Measurements from ENCODE around the gene RPL37A. TPM values are rescaled to one million over a fixed set of nuclear protein-coding genes. Genes with fewer than 3 reads are reported as not detected.

RPL37A gene
- total and polyA plus RNA-seq, 4 donors, result 2,015 to 4,048 (median 2,822) TPM

DNA sequence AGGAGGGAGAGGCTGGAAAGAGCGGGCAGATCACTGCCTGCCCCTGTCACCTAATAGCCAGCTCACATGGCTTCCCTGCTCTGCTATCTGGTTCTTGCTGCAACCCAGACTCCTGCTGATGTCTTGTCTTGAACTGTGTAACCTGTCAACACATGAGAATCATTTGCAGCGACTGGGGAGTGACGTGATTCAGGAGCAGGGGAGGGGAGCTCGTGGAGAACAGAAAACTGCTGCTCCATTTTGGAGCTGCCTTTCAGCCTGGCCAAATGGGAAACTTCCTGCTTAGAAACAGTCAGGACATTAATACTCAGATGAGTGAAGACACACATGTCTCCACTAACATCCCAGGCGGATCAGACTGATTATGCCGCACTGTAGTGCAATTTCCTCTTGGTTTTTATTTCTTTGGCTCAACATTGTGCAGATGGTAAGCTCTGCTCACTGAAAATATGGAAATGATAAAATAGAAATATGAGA is 38.1 kb downstream of the RPL37A start:
- no peaks in the 10 kb centered on the region for H3K9me3 ChIP-seq (ENCODE audit: control insufficient read depth in 4 of 4, insufficient read depth in 3 of 4, low read length in 3 of 4)
- no peaks in the 10 kb centered on the region for H3K36me3 ChIP-seq (ENCODE audit: control insufficient read depth in 4 of 4, insufficient read depth in 4 of 4, low read length in 4 of 4)
- WGBS, 2 donors, result 50 to 55% methylated on average over 6 of the region's 6 CpGs
- ATAC-seq (ENCODE audit: insufficient read depth, low FRiP score) (no peak), DNase-seq (peak in 2 of 3 donors; percentile 66 to 77)
- TF ChIP-seq, protein P1, sequence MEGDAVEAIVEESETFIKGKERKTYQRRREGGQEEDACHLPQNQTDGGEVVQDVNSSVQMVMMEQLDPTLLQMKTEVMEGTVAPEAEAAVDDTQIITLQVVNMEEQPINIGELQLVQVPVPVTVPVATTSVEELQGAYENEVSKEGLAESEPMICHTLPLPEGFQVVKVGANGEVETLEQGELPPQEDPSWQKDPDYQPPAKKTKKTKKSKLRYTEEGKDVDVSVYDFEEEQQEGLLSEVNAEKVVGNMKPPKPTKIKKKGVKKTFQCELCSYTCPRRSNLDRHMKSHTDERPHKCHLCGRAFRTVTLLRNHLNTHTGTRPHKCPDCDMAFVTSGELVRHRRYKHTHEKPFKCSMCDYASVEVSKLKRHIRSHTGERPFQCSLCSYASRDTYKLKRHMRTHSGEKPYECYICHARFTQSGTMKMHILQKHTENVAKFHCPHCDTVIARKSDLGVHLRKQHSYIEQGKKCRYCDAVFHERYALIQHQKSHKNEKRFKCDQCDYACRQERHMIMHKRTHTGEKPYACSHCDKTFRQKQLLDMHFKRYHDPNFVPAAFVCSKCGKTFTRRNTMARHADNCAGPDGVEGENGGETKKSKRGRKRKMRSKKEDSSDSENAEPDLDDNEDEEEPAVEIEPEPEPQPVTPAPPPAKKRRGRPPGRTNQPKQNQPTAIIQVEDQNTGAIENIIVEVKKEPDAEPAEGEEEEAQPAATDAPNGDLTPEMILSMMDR (IDR thresholded peaks at IDR 0.05; ENCODE audit: control extremely low read depth, extremely low read depth), result no peak
- H3K9ac ChIP-seq (ENCODE audit: insufficient read depth in 1 of 2, low read length in 2 of 2), result no peak overlapping the region
- H3K27me3 ChIP-seq (ENCODE audit: control insufficient read depth in 3 of 3, insufficient read depth in 3 of 3, low read length in 2 of 3), result no peaks in the 10 kb centered on the region
- peak overlapping the region; percentile 76 to 91 for H3K27ac ChIP-seq (ENCODE audit: low read depth in 1 of 2, low read length in 1 of 2)
- H3K4me3 ChIP-seq, result no peak overlapping the region
- H3K4me1 ChIP-seq (ENCODE audit: control insufficient read depth in 5 of 5, insufficient read depth in 5 of 5, low read length in 5 of 5), result peaks cover 11 to 35% (median 19%) of the 10 kb centered on the region in 5 donors

DNA sequence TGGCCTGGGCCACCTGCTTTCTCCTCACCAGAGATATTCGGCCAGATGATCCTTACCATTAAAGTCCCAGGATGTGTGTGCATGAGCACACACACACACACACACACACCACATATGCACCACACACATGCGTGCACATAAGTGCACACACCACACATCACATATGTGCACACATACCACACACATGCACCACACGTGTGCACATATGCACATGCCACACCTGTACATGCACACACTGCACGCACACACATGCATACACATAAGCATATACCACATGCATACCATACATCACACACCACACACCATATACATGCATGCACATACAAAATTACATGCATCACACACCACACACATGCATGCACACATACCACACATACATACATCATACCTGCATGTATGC is 38.7 kb downstream of the RPL37A start:
- no peaks in the 10 kb centered on the region for H3K27me3 ChIP-seq (ENCODE audit: control insufficient read depth in 3 of 3, insufficient read depth in 3 of 3, low read length in 2 of 3)
- H3K36me3 ChIP-seq (ENCODE audit: control insufficient read depth in 4 of 4, insufficient read depth in 4 of 4, low read length in 4 of 4), result no peaks in the 10 kb centered on the region
- H3K9me3 ChIP-seq (ENCODE audit: control insufficient read depth in 4 of 4, insufficient read depth in 3 of 4, low read length in 3 of 4), result no peaks in the 10 kb centered on the region
- H3K27ac ChIP-seq (ENCODE audit: low read depth in 1 of 2, low read length in 1 of 2), result peak overlapping the region in 1 of 2 donors; percentile 91
- H3K4me3 ChIP-seq, result no peak overlapping the region
- no peak overlapping the region for H3K9ac ChIP-seq (ENCODE audit: insufficient read depth in 1 of 2, low read length in 2 of 2)
- no peak for ATAC-seq (ENCODE audit: insufficient read depth, low FRiP score)
- DNase-seq, result no peak
- WGBS, 2 donors, result 89 to 91% methylated on average over 4 of the region's 4 CpGs
- peaks cover 11 to 35% (median 19%) of the 10 kb centered on the region in 5 donors for H3K4me1 ChIP-seq (ENCODE audit: control insufficient read depth in 5 of 5, insufficient read depth in 5 of 5, low read length in 5 of 5)
- TF ChIP-seq, protein P1 (IDR thresholded peaks at IDR 0.05; ENCODE audit: control extremely low read depth, extremely low read depth), result no peak

DNA sequence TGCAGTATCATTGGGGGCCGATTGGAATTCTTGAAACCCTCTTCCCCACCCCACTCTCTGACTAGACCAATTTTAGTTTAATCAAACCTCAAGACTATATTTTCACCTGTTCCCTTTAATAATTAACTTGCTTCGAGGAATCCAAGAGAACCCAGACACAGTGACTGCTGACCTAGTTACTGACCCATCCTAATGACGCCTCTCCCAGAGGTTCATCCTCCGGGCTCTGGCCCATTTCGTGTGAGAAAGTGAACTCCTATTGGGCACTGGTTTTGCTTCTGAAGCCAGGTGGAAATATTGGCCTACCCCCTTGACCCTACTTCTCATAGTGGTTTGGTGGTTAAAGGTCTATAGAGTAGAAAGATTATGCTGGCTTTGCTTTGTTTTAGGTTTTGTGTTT is 39.9 kb downstream of the RPL37A start:
- Histone ChIP-seq H3K27ac (ENCODE audit: low read depth in 1 of 2, low read length in 1 of 2) (no peak overlapping the region), H3K36me3 (ENCODE audit: control insufficient read depth in 4 of 4, insufficient read depth in 4 of 4, low read length in 4 of 4) (no peaks in the 10 kb centered on the region), H3K4me3 (no peak overlapping the region), H3K4me1 (ENCODE audit: control insufficient read depth in 5 of 5, insufficient read depth in 5 of 5, low read length in 5 of 5) (peaks cover 11 to 35% (median 19%) of the 10 kb centered on the region in 5 donors), H3K9ac (ENCODE audit: insufficient read depth in 1 of 2, low read length in 2 of 2) (no peak overlapping the region), H3K27me3 (ENCODE audit: control insufficient read depth in 3 of 3, insufficient read depth in 3 of 3, low read length in 2 of 3) (no peaks in the 10 kb centered on the region), H3K9me3 (ENCODE audit: control insufficient read depth in 4 of 4, insufficient read depth in 3 of 4, low read length in 3 of 4) (no peaks in the 10 kb centered on the region)
- 83 to 85% methylated on average over 5 of the region's 5 CpGs for WGBS, 2 donors
- no peak for DNase-seq
- ATAC-seq (ENCODE audit: insufficient read depth, low FRiP score), result no peak
- TF ChIP-seq, protein P1 (IDR thresholded peaks at IDR 0.05; ENCODE audit: control extremely low read depth, extremely low read depth), result no peak

DNA sequence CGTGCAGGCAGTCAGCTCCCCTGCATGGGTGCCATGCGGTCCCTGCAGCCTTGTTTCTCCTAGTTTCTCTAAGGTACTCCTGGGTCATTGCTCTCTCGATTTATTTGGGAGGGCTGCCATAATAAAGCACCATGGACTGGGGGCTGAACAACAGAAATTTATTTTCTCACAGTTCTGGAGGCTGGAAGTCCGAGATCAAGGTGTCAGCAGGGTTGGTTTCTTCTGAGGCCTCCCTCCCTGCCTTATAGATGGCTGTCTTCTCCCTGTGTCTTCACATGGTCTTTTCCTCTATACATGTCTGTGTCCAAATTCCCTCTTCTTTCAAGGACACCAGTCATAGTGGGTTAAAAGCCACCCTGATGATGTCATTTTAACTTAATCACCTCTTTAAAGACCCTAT is 40.5 kb downstream of the RPL37A start:
- no peaks in the 10 kb centered on the region for H3K27me3 ChIP-seq (ENCODE audit: control insufficient read depth in 3 of 3, insufficient read depth in 3 of 3, low read length in 2 of 3)
- WGBS, 2 donors, result 92 to 96% methylated on average over 4 of the region's 4 CpGs
- no peak overlapping the region for H3K4me3 ChIP-seq
- no peak overlapping the region for H3K9ac ChIP-seq (ENCODE audit: insufficient read depth in 1 of 2, low read length in 2 of 2)
- H3K36me3 ChIP-seq (ENCODE audit: control insufficient read depth in 4 of 4, insufficient read depth in 4 of 4, low read length in 4 of 4), result no peaks in the 10 kb centered on the region
- TF ChIP-seq, protein P1 (IDR thresholded peaks at IDR 0.05; ENCODE audit: control extremely low read depth, extremely low read depth), result no peak
- H3K27ac ChIP-seq (ENCODE audit: low read depth in 1 of 2, low read length in 1 of 2), result peak overlapping the region in 1 of 2 donors; percentile 87
- ATAC-seq (ENCODE audit: insufficient read depth, low FRiP score), result no peak
- H3K4me1 ChIP-seq (ENCODE audit: control insufficient read depth in 5 of 5, insufficient read depth in 5 of 5, low read length in 5 of 5), result peaks cover 11 to 32% (median 19%) of the 10 kb centered on the region in 5 donors
- no peak for DNase-seq
- no peaks in the 10 kb centered on the region for H3K9me3 ChIP-seq (ENCODE audit: control insufficient read depth in 4 of 4, insufficient read depth in 3 of 4, low read length in 3 of 4)
